Measurements from ENCODE around the gene RIT2.

The RIT2 gene

DNA sequence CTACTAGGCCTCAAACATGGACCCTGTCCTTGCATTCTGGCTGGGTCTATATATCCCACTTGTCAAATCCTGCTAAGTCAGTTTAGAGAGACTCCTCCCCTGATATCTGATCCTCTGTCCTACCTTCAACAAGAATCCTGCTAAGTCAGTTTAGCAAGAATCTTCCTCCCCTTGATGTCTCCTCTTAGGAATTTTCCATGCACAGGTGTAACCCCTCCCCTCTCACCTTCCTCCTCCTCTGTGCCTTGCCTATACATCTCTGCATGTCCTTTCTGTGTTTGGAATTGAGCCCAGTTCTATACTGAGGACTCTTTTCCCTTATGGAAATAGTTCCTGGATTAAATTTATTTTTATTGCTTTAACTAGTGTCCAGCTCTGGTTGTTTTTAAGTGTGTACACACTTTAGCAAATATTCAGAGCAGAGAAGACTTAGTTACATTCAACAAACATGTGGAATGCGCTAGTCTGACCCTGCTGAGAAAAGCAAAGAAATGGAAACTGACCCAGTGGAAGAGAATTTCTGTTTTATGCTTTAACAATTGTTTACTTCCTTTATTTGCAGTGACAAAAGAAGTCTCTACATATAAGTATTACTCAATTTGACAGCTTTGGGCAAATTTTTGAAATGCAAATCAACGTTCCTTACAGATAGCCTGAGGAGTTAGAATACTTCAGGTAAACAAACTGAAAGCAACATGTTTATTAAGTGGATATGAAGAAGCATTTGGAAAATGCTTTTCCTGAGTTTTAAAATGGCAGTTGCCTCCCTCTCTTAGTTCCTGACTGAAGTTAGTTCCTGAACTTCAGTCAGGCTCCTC, 80.6 kb downstream of the RIT2 start:
- no peaks in the 10 kb centered on the region for H3K36me3 ChIP-seq
- H3K4me1 ChIP-seq: no peaks in the 10 kb centered on the region
- H3K9ac ChIP-seq: no peak overlapping the region
- no peak overlapping the region for H3K4me3 ChIP-seq
- no peak for TF ChIP-seq Cebpa-rat (IDR thresholded peaks at IDR 0.05)
- no peaks in the 10 kb centered on the region for H3K27me3 ChIP-seq
- 0 out of 22 replicates have a peak overlapping the region, but pooled peaks of 1 of the 11 experiments have one; percentile 2 for H3K4me2 ChIP-seq
- H3K9me3 ChIP-seq (replicated peaks in 1 of 11): no peaks in the 10 kb centered on the region
- H4K20me1 ChIP-seq: no peaks in the 10 kb centered on the region
- no peak overlapping the region for H3K27ac ChIP-seq

DNA sequence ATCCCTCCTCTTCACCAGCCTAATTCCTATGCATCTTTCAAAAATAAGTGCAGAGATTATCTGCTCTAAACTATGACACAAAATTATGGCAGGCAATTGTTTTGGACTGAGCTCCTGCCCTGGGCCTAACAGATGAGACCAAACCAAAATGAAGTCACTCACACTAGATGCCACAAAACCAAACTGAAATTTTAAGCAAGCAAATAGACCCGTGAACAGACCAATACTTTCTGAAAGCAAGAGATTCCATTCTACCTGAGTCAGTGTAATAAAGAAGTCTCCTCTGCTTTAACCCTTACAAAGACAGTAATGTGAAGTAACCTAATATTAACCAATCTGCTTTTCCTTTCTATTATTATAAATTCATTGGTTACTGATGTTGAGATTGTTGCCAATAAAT, 84.3 kb downstream of the RIT2 start:
- H3K4me3 ChIP-seq: no peak overlapping the region
- no peak overlapping the region for H3K4me2 ChIP-seq
- H3K27me3 ChIP-seq: no peaks in the 10 kb centered on the region
- no peak overlapping the region for H3K9ac ChIP-seq
- no peaks in the 10 kb centered on the region for H3K9me3 ChIP-seq (replicated peaks in 1 of 11)
- no peak for TF ChIP-seq Cebpa-rat (IDR thresholded peaks at IDR 0.05)
- H4K20me1 ChIP-seq: no peaks in the 10 kb centered on the region
- no peak overlapping the region for H3K27ac ChIP-seq
- H3K36me3 ChIP-seq: no peaks in the 10 kb centered on the region
- H3K4me1 ChIP-seq: no peaks in the 10 kb centered on the region

GRCh38 chr18:43029414-43029813, 86.1 kb downstream of the RIT2 start:
- Histone ChIP-seq H4K20me1 (no peaks in the 10 kb centered on the region), H3K4me2 (no peak overlapping the region), H3K4me3 (no peak overlapping the region), H3K9me3 (replicated peaks in 1 of 11) (no peaks in the 10 kb centered on the region), H3K27ac (no peak overlapping the region), H3K36me3 (no peaks in the 10 kb centered on the region), H3K4me1 (no peaks in the 10 kb centered on the region), H3K9ac (no peak overlapping the region), H3K27me3 (no peaks in the 10 kb centered on the region)
- TF ChIP-seq Cebpa-rat (IDR thresholded peaks at IDR 0.05): no peak

DNA sequence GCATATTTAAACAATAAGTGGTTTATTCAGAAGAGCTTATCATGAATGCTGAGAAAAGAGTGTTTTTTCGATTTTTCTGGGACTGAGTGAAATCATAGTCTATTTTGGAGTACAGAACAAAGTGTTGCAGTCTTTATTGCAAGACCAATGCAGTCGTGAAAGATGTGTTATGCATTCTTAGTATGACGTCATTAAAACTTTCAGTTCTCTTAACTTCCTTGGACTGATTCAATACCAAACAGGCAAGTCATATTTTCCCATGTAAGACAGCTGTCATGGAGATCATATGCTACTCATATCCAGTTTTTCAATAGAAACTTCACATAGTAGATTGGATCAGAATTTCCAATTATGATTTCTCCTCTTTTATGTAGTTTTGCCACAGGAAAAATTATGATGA, 92.6 kb downstream of the RIT2 start:
- Histone ChIP-seq H3K4me2 (no peak overlapping the region), H3K27me3 (no peaks in the 10 kb centered on the region), H3K9ac (no peak overlapping the region), H3K4me1 (no peaks in the 10 kb centered on the region), H3K36me3 (no peaks in the 10 kb centered on the region), H3K27ac (no peak overlapping the region), H4K20me1 (no peaks in the 10 kb centered on the region), H3K4me3 (no peak overlapping the region), H3K9me3 (replicated peaks in 1 of 11) (peaks cover 0 to 13% (median 8%) of the 10 kb centered on the region in 11 experiments; a peak in 11 of 22 replicates)
- TF ChIP-seq Cebpa-rat (IDR thresholded peaks at IDR 0.05): no peak

GRCh38 chr18:43017622-43018021, 97.9 kb downstream of the RIT2 start:
- Histone ChIP-seq H3K4me1 (no peaks in the 10 kb centered on the region), H3K27ac (no peak overlapping the region), H3K4me3 (no peak overlapping the region), H3K9ac (no peak overlapping the region), H3K9me3 (replicated peaks in 1 of 11) (peaks cover 0 to 13% (median 8%) of the 10 kb centered on the region in 11 experiments; a peak in 11 of 22 replicates), H3K4me2 (no peak overlapping the region), H4K20me1 (no peaks in the 10 kb centered on the region), H3K27me3 (no peaks in the 10 kb centered on the region), H3K36me3 (no peaks in the 10 kb centered on the region)
- no peak for TF ChIP-seq Cebpa-rat (IDR thresholded peaks at IDR 0.05)

DNA sequence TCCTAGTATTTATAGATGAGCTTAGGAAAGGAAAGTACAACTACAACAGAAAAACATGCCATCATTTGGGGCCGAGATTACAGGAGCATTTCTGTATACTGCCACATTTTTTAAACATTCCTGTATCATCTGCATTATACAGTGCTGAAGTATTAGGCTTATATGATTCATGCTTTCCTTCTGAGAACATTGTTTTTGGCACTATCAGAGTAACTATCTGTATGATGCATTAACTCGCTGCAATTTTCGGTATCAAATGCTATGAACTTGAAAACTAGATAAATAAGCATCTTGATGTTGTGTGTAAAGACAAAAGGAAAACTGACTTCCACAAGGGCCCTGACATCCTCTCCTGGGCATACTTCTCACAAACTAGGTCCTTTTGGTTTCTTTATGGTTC, 102.0 kb downstream of the RIT2 start:
- no peak overlapping the region for H3K27ac ChIP-seq

GRCh38 chr18:43012951-43013350, 102.5 kb downstream of the RIT2 start:
- H3K4me1 ChIP-seq: peaks cover 0 to 31% (median 0%) of the 10 kb centered on the region in 10 experiments; a peak in 6 of 20 replicates
- H3K36me3 ChIP-seq: no peaks in the 10 kb centered on the region
- H3K27ac ChIP-seq: no peak overlapping the region
- no peaks in the 10 kb centered on the region for H4K20me1 ChIP-seq
- H3K9me3 ChIP-seq (replicated peaks in 1 of 11): no peaks in the 10 kb centered on the region
- H3K27me3 ChIP-seq: no peaks in the 10 kb centered on the region
- no peak overlapping the region for H3K9ac ChIP-seq
- TF ChIP-seq Cebpa-rat (IDR thresholded peaks at IDR 0.05): no peak
- H3K4me2 ChIP-seq: no peak overlapping the region
- H3K4me3 ChIP-seq: no peak overlapping the region

More for the DNA sequence above, 102.0 kb downstream of the RIT2 start:
- no peaks in the 10 kb centered on the region for H3K9me3 ChIP-seq (replicated peaks in 1 of 11)
- TF ChIP-seq Cebpa-rat (IDR thresholded peaks at IDR 0.05): no peak
- no peak overlapping the region for H3K4me2 ChIP-seq
- H3K4me3 ChIP-seq: no peak overlapping the region
- no peaks in the 10 kb centered on the region for H3K27me3 ChIP-seq
- no peaks in the 10 kb centered on the region for H4K20me1 ChIP-seq
- no peaks in the 10 kb centered on the region for H3K36me3 ChIP-seq
- peaks cover 0 to 31% (median 0%) of the 10 kb centered on the region in 10 experiments; a peak in 6 of 20 replicates for H3K4me1 ChIP-seq
- no peak overlapping the region for H3K9ac ChIP-seq

- H3K4me1 ChIP-seq: peaks cover 0 to 39% (median 0%) of the 10 kb centered on the region in 10 experiments; a peak in 7 of 20 replicates
- H3K36me3 ChIP-seq: no peaks in the 10 kb centered on the region
- no peak overlapping the region for H3K27ac ChIP-seq
- no peak overlapping the region for H3K9ac ChIP-seq
- TF ChIP-seq Cebpa-rat (IDR thresholded peaks at IDR 0.05): no peak
- peak overlapping the region in 1 of 11 experiments; percentile 9; a peak in 1 of 22 replicates for H3K4me2 ChIP-seq
- no peak overlapping the region for H3K4me3 ChIP-seq
- H3K9me3 ChIP-seq (replicated peaks in 1 of 11): no peaks in the 10 kb centered on the region
- H3K27me3 ChIP-seq: no peaks in the 10 kb centered on the region
- H4K20me1 ChIP-seq: no peaks in the 10 kb centered on the region
These were observed 104.9 kb downstream of the RIT2 start for GRCh38 chr18:43010611-43011010.

GRCh38 chr18:43009674-43010073, 105.8 kb downstream of the RIT2 start:
- peaks cover 0 to 48% (median 0%) of the 10 kb centered on the region in 10 experiments; a peak in 7 of 20 replicates for H3K4me1 ChIP-seq
- no peaks in the 10 kb centered on the region for H4K20me1 ChIP-seq
- H3K9ac ChIP-seq: no peak overlapping the region
- H3K36me3 ChIP-seq: no peaks in the 10 kb centered on the region
- peak overlapping the region in 2 of 11 experiments; percentile 4 to 35; a peak in 2 of 22 replicates for H3K4me2 ChIP-seq
- H3K4me3 ChIP-seq: no peak overlapping the region
- H3K9me3 ChIP-seq (replicated peaks in 1 of 11): no peaks in the 10 kb centered on the region
- no peak for TF ChIP-seq Cebpa-rat (IDR thresholded peaks at IDR 0.05)
- H3K27ac ChIP-seq: no peak overlapping the region
- H3K27me3 ChIP-seq: no peaks in the 10 kb centered on the region

DNA sequence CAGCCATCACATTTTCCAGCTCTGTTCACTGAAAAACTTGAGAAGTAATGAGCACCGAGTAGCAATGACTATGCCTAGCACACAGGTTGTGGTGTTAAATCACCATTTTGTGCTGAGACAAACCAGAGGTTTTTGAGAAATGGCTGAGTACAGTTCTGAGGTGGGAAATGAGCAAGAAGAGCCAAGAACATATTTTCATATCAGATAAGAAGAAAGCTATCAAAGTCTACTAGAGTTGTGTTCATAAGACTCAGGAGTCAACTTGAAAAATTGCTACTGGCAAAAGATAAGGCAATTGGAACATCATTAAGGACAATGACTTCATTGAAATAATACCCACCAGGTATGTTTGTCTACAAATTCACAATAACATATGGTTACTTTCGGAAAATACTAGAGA, 108.1 kb downstream of the RIT2 start:
- Histone ChIP-seq H3K4me1 (peaks cover 0 to 61% (median 0%) of the 10 kb centered on the region in 10 experiments; a peak in 7 of 20 replicates), H4K20me1 (no peaks in the 10 kb centered on the region), H3K9ac (no peak overlapping the region), H3K36me3 (no peaks in the 10 kb centered on the region), H3K4me2 (no peak overlapping the region), H3K4me3 (no peak overlapping the region), H3K27me3 (no peaks in the 10 kb centered on the region), H3K9me3 (replicated peaks in 1 of 11) (no peaks in the 10 kb centered on the region), H3K27ac (no peak overlapping the region)
- no peak for TF ChIP-seq Cebpa-rat (IDR thresholded peaks at IDR 0.05)

Data from BLaER1 treated with 17β-estradiol and CSF1 and Interleukin-3, amounts not matched to agents 10 nM and 100 nM (cell line).